ENCODE data around the gene EBF3. TPM values are rescaled to one million over a fixed set of nuclear protein-coding genes. Genes with fewer than 3 reads are reported as not detected.

EBF3 gene
- total RNA-seq, 1 experiment from 2014 or later: 0.64 TPM

DNA sequence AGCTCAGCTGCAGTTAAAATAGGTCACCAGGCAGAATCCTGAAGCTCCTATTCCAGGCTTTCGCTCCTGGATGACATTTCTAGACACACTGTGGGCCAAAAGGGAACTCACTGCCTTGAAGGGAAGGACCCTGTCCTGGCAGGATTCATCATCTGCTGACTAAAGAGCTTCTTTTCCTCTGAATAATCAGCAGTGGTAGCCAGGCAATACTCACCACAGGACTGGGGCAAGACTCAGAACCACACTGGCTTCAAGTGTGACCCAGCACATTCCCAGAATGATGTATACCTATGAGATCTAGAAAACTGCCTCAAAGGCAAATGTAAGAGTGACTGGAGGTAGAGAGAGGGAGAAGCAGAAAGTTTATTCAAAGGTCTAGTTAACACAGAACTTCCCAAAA lies 29.5 kb upstream of the EBF3 start:
- DNase-seq (ENCODE audit: low read depth, low spot score) (no peak), ATAC-seq (no peak)
- no peak for TF ChIP-seq POLR2AphosphoS5 (IDR thresholded peaks at IDR 0.05; ENCODE audit: low read depth, low read length)
- POLR2A ChIA-PET: interaction anchor here (0.5 kb wide), 1 partner anchor 545 kb away, joined by 7 read pairs; no protein-coding TSS in a partner anchor
- BruUV-seq (replicated peaks): no TSS peak
- Histone ChIP-seq H3K4me3 (ENCODE audit: low read depth in 2 of 2, low read length in 2 of 2) (no peak overlapping the region), H3K27ac (ENCODE audit: low read length) (no peak overlapping the region), H3K36me3 (ENCODE audit: control insufficient read depth, insufficient read depth, low read length) (no peaks in the 10 kb centered on the region), H3K9me3 (ENCODE audit: control insufficient read depth, insufficient read depth, low read depth, low read length) (no peaks in the 10 kb centered on the region), H3K4me1 (ENCODE audit: control insufficient read depth, insufficient read depth, low read length) (no peaks in the 10 kb centered on the region), H3K27me3 (ENCODE audit: control insufficient read depth, insufficient read depth, low read length) (peaks cover 2% of the 10 kb centered on the region; the same call in 1 of the 2 replicates)
- intact Hi-C loops (cut with micrococcal nuclease; ENCODE audit: unreplicated experiment): no loop called here
- in situ Hi-C loops (cut with HindIII; ENCODE audit: low pct_unique_long_range_greater_than_20kb, low sequenced_read_pairs): no loop called here
- CTCF ChIA-PET: no interaction called here

DNA sequence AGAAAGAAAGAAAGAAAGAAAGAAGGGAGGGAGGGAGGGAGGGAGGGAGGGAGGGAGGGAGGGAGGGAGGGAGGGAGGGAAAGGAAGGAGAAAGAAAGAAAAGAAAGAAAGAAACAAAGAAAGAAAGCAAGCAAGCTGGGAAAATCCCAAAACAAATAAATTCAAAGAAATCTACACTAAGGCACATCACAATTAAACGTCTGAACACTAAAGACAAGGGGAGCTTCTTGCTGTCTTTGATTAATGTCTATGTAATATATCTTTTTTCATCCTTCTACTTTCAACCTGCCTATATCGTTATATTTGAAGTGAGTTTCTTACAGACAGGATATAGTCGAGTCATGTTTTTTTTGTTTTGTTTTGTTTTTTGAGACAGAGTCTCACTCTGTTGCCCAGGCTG lies 28.3 kb upstream of the EBF3 start:
- H3K27ac ChIP-seq (ENCODE audit: low read length): no peak overlapping the region
- ATAC-seq (no peak), DNase-seq (ENCODE audit: low read depth, low spot score) (no peak)
- H3K4me1 ChIP-seq (ENCODE audit: control insufficient read depth, insufficient read depth, low read length): no peaks in the 10 kb centered on the region
- H3K36me3 ChIP-seq (ENCODE audit: control insufficient read depth, insufficient read depth, low read length): no peaks in the 10 kb centered on the region
- no peaks in the 10 kb centered on the region for H3K9me3 ChIP-seq (ENCODE audit: control insufficient read depth, insufficient read depth, low read depth, low read length)
- no TSS peak for BruUV-seq (replicated peaks)
- TF ChIP-seq POLR2AphosphoS5 (IDR thresholded peaks at IDR 0.05; ENCODE audit: low read depth, low read length): no peak
- TF ChIP-seq SIN3A (IDR thresholded peaks at IDR 0.05; ENCODE audit: borderline replicate concordance, insufficient read depth, low read depth, low read length): no peak
- no peak for TF ChIP-seq TCF7L2 (IDR thresholded peaks at IDR 0.05; ENCODE audit: low read depth, low read length)
- TF ChIP-seq, protein P1, sequence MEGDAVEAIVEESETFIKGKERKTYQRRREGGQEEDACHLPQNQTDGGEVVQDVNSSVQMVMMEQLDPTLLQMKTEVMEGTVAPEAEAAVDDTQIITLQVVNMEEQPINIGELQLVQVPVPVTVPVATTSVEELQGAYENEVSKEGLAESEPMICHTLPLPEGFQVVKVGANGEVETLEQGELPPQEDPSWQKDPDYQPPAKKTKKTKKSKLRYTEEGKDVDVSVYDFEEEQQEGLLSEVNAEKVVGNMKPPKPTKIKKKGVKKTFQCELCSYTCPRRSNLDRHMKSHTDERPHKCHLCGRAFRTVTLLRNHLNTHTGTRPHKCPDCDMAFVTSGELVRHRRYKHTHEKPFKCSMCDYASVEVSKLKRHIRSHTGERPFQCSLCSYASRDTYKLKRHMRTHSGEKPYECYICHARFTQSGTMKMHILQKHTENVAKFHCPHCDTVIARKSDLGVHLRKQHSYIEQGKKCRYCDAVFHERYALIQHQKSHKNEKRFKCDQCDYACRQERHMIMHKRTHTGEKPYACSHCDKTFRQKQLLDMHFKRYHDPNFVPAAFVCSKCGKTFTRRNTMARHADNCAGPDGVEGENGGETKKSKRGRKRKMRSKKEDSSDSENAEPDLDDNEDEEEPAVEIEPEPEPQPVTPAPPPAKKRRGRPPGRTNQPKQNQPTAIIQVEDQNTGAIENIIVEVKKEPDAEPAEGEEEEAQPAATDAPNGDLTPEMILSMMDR (IDR thresholded peaks at IDR 0.05): no peak
- TF ChIP-seq, protein P2, sequence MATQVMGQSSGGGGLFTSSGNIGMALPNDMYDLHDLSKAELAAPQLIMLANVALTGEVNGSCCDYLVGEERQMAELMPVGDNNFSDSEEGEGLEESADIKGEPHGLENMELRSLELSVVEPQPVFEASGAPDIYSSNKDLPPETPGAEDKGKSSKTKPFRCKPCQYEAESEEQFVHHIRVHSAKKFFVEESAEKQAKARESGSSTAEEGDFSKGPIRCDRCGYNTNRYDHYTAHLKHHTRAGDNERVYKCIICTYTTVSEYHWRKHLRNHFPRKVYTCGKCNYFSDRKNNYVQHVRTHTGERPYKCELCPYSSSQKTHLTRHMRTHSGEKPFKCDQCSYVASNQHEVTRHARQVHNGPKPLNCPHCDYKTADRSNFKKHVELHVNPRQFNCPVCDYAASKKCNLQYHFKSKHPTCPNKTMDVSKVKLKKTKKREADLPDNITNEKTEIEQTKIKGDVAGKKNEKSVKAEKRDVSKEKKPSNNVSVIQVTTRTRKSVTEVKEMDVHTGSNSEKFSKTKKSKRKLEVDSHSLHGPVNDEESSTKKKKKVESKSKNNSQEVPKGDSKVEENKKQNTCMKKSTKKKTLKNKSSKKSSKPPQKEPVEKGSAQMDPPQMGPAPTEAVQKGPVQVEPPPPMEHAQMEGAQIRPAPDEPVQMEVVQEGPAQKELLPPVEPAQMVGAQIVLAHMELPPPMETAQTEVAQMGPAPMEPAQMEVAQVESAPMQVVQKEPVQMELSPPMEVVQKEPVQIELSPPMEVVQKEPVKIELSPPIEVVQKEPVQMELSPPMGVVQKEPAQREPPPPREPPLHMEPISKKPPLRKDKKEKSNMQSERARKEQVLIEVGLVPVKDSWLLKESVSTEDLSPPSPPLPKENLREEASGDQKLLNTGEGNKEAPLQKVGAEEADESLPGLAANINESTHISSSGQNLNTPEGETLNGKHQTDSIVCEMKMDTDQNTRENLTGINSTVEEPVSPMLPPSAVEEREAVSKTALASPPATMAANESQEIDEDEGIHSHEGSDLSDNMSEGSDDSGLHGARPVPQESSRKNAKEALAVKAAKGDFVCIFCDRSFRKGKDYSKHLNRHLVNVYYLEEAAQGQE (IDR thresholded peaks at IDR 0.05; ENCODE audit: insufficient read depth in 1 of 2, low read depth in 2 of 2, low read length in 1 of 2): no peak
- ChIA-PET CTCF (no interaction called here), POLR2A (interaction anchor here (0.8 kb wide), 1 partner anchor 93 kb away, joined by 3 read pairs; no protein-coding TSS in a partner anchor)
- H3K4me3 ChIP-seq (ENCODE audit: low read depth in 2 of 2, low read length in 2 of 2): no peak overlapping the region
- intact Hi-C loops (cut with micrococcal nuclease; ENCODE audit: unreplicated experiment): no loop called here
- in situ Hi-C loops (cut with HindIII; ENCODE audit: low pct_unique_long_range_greater_than_20kb, low sequenced_read_pairs): no loop called here
- H3K27me3 ChIP-seq (ENCODE audit: control insufficient read depth, insufficient read depth, low read length): peaks cover 2% of the 10 kb centered on the region; the same call in 1 of the 2 replicates

DNA sequence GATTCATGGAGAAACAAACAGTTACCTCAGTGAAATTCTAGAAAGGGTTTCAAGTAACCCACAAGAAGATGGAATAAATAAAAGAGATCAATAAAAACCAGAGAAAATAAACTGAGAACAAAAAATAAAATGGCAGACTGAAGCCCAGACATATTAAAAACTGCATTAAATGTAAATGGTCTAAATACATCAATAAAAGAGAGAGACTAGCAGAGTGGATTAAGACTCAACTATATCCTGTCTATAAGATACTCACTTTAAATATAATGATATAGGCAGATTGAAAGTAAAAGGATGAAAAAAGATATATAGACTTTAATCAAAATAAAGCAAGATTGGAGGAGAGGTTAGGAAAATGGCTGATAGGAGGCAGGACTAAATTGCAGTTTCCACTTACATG lies 18.8 kb upstream of the EBF3 start:
- intact Hi-C loops (cut with micrococcal nuclease; ENCODE audit: unreplicated experiment) (no loop called here), in situ Hi-C loops (cut with HindIII; ENCODE audit: low pct_unique_long_range_greater_than_20kb, low sequenced_read_pairs) (no loop called here)
- no peak overlapping the region for H3K27ac ChIP-seq (ENCODE audit: low read length)
- ChIA-PET POLR2A (no interaction called here), CTCF (no interaction called here)
- ATAC-seq (no peak), DNase-seq (ENCODE audit: low read depth, low spot score) (no peak)
- H3K4me1 ChIP-seq (ENCODE audit: control insufficient read depth, insufficient read depth, low read length): no peaks in the 10 kb centered on the region
- H3K4me3 ChIP-seq (ENCODE audit: low read depth in 2 of 2, low read length in 2 of 2): no peak overlapping the region
- H3K36me3 ChIP-seq (ENCODE audit: control insufficient read depth, insufficient read depth, low read length): no peaks in the 10 kb centered on the region
- BruUV-seq (replicated peaks): no TSS peak
- 0 out of 2 replicates have a peak, but pooled peaks cover 7% of the 10 kb centered on the region for H3K9me3 ChIP-seq (ENCODE audit: control insufficient read depth, insufficient read depth, low read depth, low read length)
- 0 out of 2 replicates have a peak, but pooled peaks cover 4% of the 10 kb centered on the region for H3K27me3 ChIP-seq (ENCODE audit: control insufficient read depth, insufficient read depth, low read length)
- TF ChIP-seq, protein P2 (IDR thresholded peaks at IDR 0.05; ENCODE audit: insufficient read depth in 1 of 2, low read depth in 2 of 2, low read length in 1 of 2): no peak
